Measurements from ENCODE around the gene CPNE1.
A peak's percentile ranks its signal among the peaks of the same experiment; 100 is the strongest.
"Not testable (repeated sequence)": the region's sequence is repeated elsewhere in the genome, so short reads cannot be mapped to it uniquely, and the experiment has no call there.

CPNE1 gene

GRCh38 chr20:35664466-35665206 is at the start of gene CPNE1, which contains the start of gene RBM12:
TSS of gene CPNE1 (minus strand) at chr20:35664900. CDS start at chr20:35632923, 31,977 bp downstream.
TSS of gene RBM12 (minus strand) at chr20:35664900. CDS start at chr20:35655322, 9,578 bp downstream.
- DNase-seq (ENCODE audit: low spot score): peak; percentile 98

GRCh38 chr20:35714127-35714526 is 49.4 kb upstream of the CPNE1 start:
- no peak for DNase-seq (ENCODE audit: low spot score)

GRCh38 chr20:35713120-35713519 is 48.4 kb upstream of the CPNE1 start:
- not testable (repeated sequence) for DNase-seq (ENCODE audit: low spot score)

GRCh38 chr20:35711588-35712209 is 47.0 kb upstream of the CPNE1 start:
- DNase-seq (ENCODE audit: low spot score): no peak

- DNase-seq (ENCODE audit: low spot score): no peak
Observed at GRCh38 chr20:35710884-35711587, 46.3 kb upstream of the CPNE1 start.

GRCh38 chr20:35710039-35710438 is 45.3 kb upstream of the CPNE1 start:
- no peak for DNase-seq (ENCODE audit: low spot score)

GRCh38 chr20:35709259-35709658 is 44.6 kb upstream of the CPNE1 start:
- DNase-seq (ENCODE audit: low spot score): no peak

- DNase-seq (ENCODE audit: low spot score): no peak
Observed at GRCh38 chr20:35708502-35708901, 43.8 kb upstream of the CPNE1 start.

- not testable (repeated sequence) for DNase-seq (ENCODE audit: low spot score)
Observed at GRCh38 chr20:35706591-35707529, 42.2 kb upstream of the CPNE1 start.

- DNase-seq (ENCODE audit: low spot score): not testable (repeated sequence)
Observed at GRCh38 chr20:35705894-35706293, 41.2 kb upstream of the CPNE1 start.

GRCh38 chr20:35704514-35705261 is 40.0 kb upstream of the CPNE1 start:
- DNase-seq (ENCODE audit: low spot score): no peak

GRCh38 chr20:35702824-35703695 is 38.4 kb upstream of the CPNE1 start:
- no peak for DNase-seq (ENCODE audit: low spot score)

- no peak for DNase-seq (ENCODE audit: low spot score)
Observed at GRCh38 chr20:35702051-35702823, 37.5 kb upstream of the CPNE1 start.

- no peak for DNase-seq (ENCODE audit: low spot score)
Observed at GRCh38 chr20:35700625-35701148, 36.0 kb upstream of the CPNE1 start.

- no peak for DNase-seq (ENCODE audit: low spot score)
Observed at GRCh38 chr20:35699957-35700624, 35.4 kb upstream of the CPNE1 start.

GRCh38 chr20:35699127-35699956 is 34.6 kb upstream of the CPNE1 start, which contains the start of the genes NFS1 and ROMO1:
TSS of gene NFS1 (minus strand) at chr20:35699352. CDS start at chr20:35699288, 64 bp downstream.
TSS of gene ROMO1 (plus strand) at chr20:35699405. CDS start at chr20:35699633, 228 bp downstream.
- peak; percentile 98 for DNase-seq (ENCODE audit: low spot score)

Data from iPS-NIHi11 (cell line).